CD4-positive, alpha-beta T cell treated with Interleukin-2 at 100 ng/mL for 4 hours (primary cell): ENCODE results near the gene CNTN4.

ENCODE experiments used
- DNase-seq: peaks from one replicate; pipeline ENCODE4 v3.0.0-alpha.2; 2020; ENCODE audit warnings: low spot score

Gene CNTN4

GRCh38 chr3:2861120-2861519, 762.5 kb downstream of the CNTN4 start:
- DNase-seq, result no peak

- DNase-seq, result no peak
These were observed 763.3 kb downstream of the CNTN4 start for GRCh38 chr3:2861920-2862319.

- no peak for DNase-seq
These were observed 763.7 kb downstream of the CNTN4 start for GRCh38 chr3:2862366-2862765.

- DNase-seq, result no peak
These were observed 764.5 kb downstream of the CNTN4 start for GRCh38 chr3:2863127-2863526.

- no peak for DNase-seq
These were observed 771.2 kb downstream of the CNTN4 start for GRCh38 chr3:2869905-2870304.

GRCh38 chr3:2870724-2871333, 772.2 kb downstream of the CNTN4 start:
- no peak for DNase-seq

GRCh38 chr3:2872884-2873283, 774.2 kb downstream of the CNTN4 start:
- DNase-seq, result no peak

GRCh38 chr3:2873986-2874385, 775.3 kb downstream of the CNTN4 start:
- no peak for DNase-seq

GRCh38 chr3:2875699-2876098, 777.0 kb downstream of the CNTN4 start:
- no peak for DNase-seq

- no peak for DNase-seq
These were observed 777.7 kb downstream of the CNTN4 start for GRCh38 chr3:2876362-2876761.

- no peak for DNase-seq
These were observed 780.4 kb downstream of the CNTN4 start for GRCh38 chr3:2879023-2879422.

GRCh38 chr3:2879587-2879986, 780.9 kb downstream of the CNTN4 start:
- DNase-seq, result no peak

GRCh38 chr3:2880218-2880756, 781.6 kb downstream of the CNTN4 start:
- DNase-seq, result no peak

GRCh38 chr3:2883283-2883682, 784.6 kb downstream of the CNTN4 start:
- no peak for DNase-seq

GRCh38 chr3:2888592-2888991, 789.9 kb downstream of the CNTN4 start:
- DNase-seq, result no peak

GRCh38 chr3:2889736-2890135, 791.1 kb downstream of the CNTN4 start:
- no peak for DNase-seq

GRCh38 chr3:2896308-2896939, 797.8 kb downstream of the CNTN4 start:
- DNase-seq, result no peak

- DNase-seq, result no peak
These were observed 799.2 kb downstream of the CNTN4 start for GRCh38 chr3:2897821-2898220.

- no peak for DNase-seq
These were observed 800.1 kb downstream of the CNTN4 start for GRCh38 chr3:2898591-2899353.

- no peak for DNase-seq
These were observed 805.4 kb downstream of the CNTN4 start for GRCh38 chr3:2904054-2904453.

- no peak for DNase-seq
These were observed 810.2 kb downstream of the CNTN4 start for GRCh38 chr3:2908693-2909351.

GRCh38 chr3:2910997-2911396, 812.3 kb downstream of the CNTN4 start:
- no peak for DNase-seq

- DNase-seq, result no peak
These were observed 817.2 kb downstream of the CNTN4 start for GRCh38 chr3:2915826-2916225.
